GM12878 (cell line): ENCODE data around the gene REG1A. TPM values are rescaled to one million over a fixed set of nuclear protein-coding genes. Genes with fewer than 3 reads are reported as not detected.

Source experiments
- ATAC-seq: fragments of 200-7000 bp; cut with Tn5 transposase; 3 replicates; pipeline ENCODE4 v1.9.1; 2020; ENCODE audit warnings: mild to moderate bottlenecking, moderate library complexity
- BruUV-seq: library from RNA; stranded (reverse); fragments of 400-500 nt; replicated peaks from 2 replicates; lab custom pipeline; 2021; lab: Mats Ljungman, UMichigan
- CTCF ChIA-PET: fragments of 300-600 bp; sonication (Branson Sonifier 250); formaldehyde crosslinking; extraction: SDS; loops from one replicate; lab custom pipeline; 2021; ENCODE audit warnings: inconsistent platforms; lab: Yijun Ruan, JAX
- POLR2A ChIA-PET: fragments of 350-600 bp; formaldehyde crosslinking; extraction: SDS; loops from one replicate; lab custom pipeline; 2021; ENCODE audit warnings: inconsistent platforms; lab: Charles Lee
- RAD21 ChIA-PET: fragments of 300-600 bp; sonication (Branson Sonifier 250); formaldehyde crosslinking; loops from one replicate; lab custom pipeline; 2023; ENCODE audit warnings: antibody characterized with exemption; ENCODE audit not compliant: unreplicated experiment; lab: Charles Lee
- SMC1A ChIA-PET: fragments of 300-600 bp; sonication (Branson Sonifier 250); formaldehyde crosslinking; loops from one replicate; lab custom pipeline; 2023; ENCODE audit not compliant: unreplicated experiment, uncharacterized antibody; lab: Charles Lee
- DNase-seq: peaks from one replicate; pipeline ENCODE4 v3.0.0-alpha.2; 2011; ENCODE audit warnings: low read depth, low spot score
- FAIRE-seq: peaks from 3 replicates; lab custom pipeline; 2011; peaks lifted over from hg19 to GRCh38; lab: Jason Lieb, UNC
- H2AFZ ChIP-seq: 2 replicates; pipeline ENCODE4 v1.6.0; 2011; ENCODE audit warnings: low read depth, low read length, control low read depth; ENCODE audit not compliant: control insufficient read depth
- H3K27ac ChIP-seq: 2 replicates; pipeline ENCODE4 v1.5.1; 2011; ENCODE audit warnings: control low read depth; ENCODE audit not compliant: control insufficient read depth, insufficient read depth
- H3K27me3 ChIP-seq, 2 experiments: replicated peaks in 1 of 2; 2 replicates each; pipeline versions ENCODE4 v1.6.0 to v1.6.1; 2011; ENCODE audit warnings: low read length in 1 of 2; ENCODE audit not compliant: control insufficient read depth in 2 of 2, insufficient read depth in 2 of 2
- H3K36me3 ChIP-seq, 2 experiments: 2 replicates each; pipeline ENCODE4 v1.5.1; 2011; ENCODE audit warnings: low read length in 1 of 2; ENCODE audit not compliant: control insufficient read depth in 2 of 2, insufficient read depth in 2 of 2
- H3K4me1 ChIP-seq: 2 replicates; pipeline ENCODE4 v1.6.1; 2011; ENCODE audit warnings: mild to moderate bottlenecking, low read length, moderate library complexity, mixed read lengths; ENCODE audit not compliant: control insufficient read depth, insufficient read depth
- H3K4me2 ChIP-seq: 2 replicates; pipeline ENCODE4 v1.6.0; 2011; ENCODE audit warnings: control low read depth; ENCODE audit not compliant: control insufficient read depth, insufficient read depth
- H3K4me3 ChIP-seq: fragments of 200-600 bp; sonication (generic); 2 replicates; pipeline ENCODE4 v1.5.1; 2016
- H3K79me2 ChIP-seq: 2 replicates; pipeline ENCODE4 v1.6.0; 2011; ENCODE audit warnings: low read length; ENCODE audit not compliant: control insufficient read depth, insufficient read depth
- H3K9ac ChIP-seq: 2 replicates; pipeline ENCODE4 v1.8.0; 2011; ENCODE audit warnings: low read length, control low read depth, mixed read lengths; ENCODE audit not compliant: control insufficient read depth, insufficient read depth
- H3K9me3 ChIP-seq: replicated peaks from 3 replicates; pipeline ENCODE4 v1.5.1; 2011; ENCODE audit warnings: mild to moderate bottlenecking, low read length; ENCODE audit not compliant: control insufficient read depth, insufficient read depth
- H4K20me1 ChIP-seq: 2 replicates; pipeline ENCODE4 v1.6.0; 2011; ENCODE audit not compliant: control insufficient read depth, insufficient read depth
- BHLHE40 ChIP-seq, 2 experiments: fragments of 450-650 bp in 1 of 2; IDR thresholded peaks; 2 replicates each; pipeline ENCODE4 v1.6.1; 2011 to 2017; ENCODE audit warnings: low read depth in 2 of 2, borderline replicate concordance in 1 of 2, improper control_type of control experiment in 1 of 2, low read length in 1 of 2, mild to moderate bottlenecking in 1 of 2
- NR2C1 ChIP-seq: fragments of 450-650 bp; IDR thresholded peaks from 2 replicates; pipeline ENCODE4 v1.6.1; 2017; ENCODE audit warnings: antibody characterized with exemption, mild to moderate bottlenecking, moderate library complexity
- NRF1 ChIP-seq: conservative IDR thresholded peaks from 2 replicates; pipeline ENCODE4 v1.6.1; 2011; ENCODE audit warnings: mild to moderate bottlenecking, low read depth, low read length, improper control_type of control experiment
- PML ChIP-seq: IDR thresholded peaks from 2 replicates; pipeline ENCODE4 v1.6.1; 2012; ENCODE audit warnings: low read length, inconsistent platforms
- STAT3 ChIP-seq: IDR thresholded peaks from 2 replicates; pipeline ENCODE4 v1.6.1; 2011; ENCODE audit warnings: low read depth, low read length, improper control_type of control experiment
- ZNF217 ChIP-seq: fragments of 450-650 bp; IDR thresholded peaks from 2 replicates; pipeline ENCODE4 v1.6.1; 2017; ENCODE audit warnings: antibody characterized with exemption, mild to moderate bottlenecking
- WGBS: methylation state at CpG from one replicate; pipeline ENCODE4 v1.1.6; 2016; ENCODE audit warnings: low lambda C conversion rate; ENCODE audit not compliant: insufficient replicate concordance, insufficient coverage; ENCODE audit errors: missing lambda C conversion rate; 5-methylcytosine and 5-hydroxymethylcytosine counted together
- in situ Hi-C: fragments of 300-500 bp; cut with MboI; formaldehyde crosslinking; loops from 9 replicates; pipeline ENCODE4 v1.14.3; 2018; ENCODE audit warnings: mixed read lengths
- intact Hi-C: fragments of 100-400 bp; cut with micrococcal nuclease; formaldehyde crosslinking; loops from one replicate; pipeline ENCODE4 v1.14.2; 2022; ENCODE audit not compliant: unreplicated experiment
- polyA plus RNA-seq, 11 experiments: library from polyadenylated mRNA; depleted of rRNA in 4 of 11; unstranded in 6 of 11; stranded (reverse) in 5 of 11; fragments of >200 nt; fragmentation: Nextera tagmentation in 4 of 11; fragmentation: Illumina TruSeq in 1 of 11; extraction: Ambion mirVana in 4 of 11; extraction: Trizol in 1 of 11; gene quantifications; 1 replicate in 1 of 11; 2 replicates in 10 of 11; pipeline versions ENCODE4 v1.2.1 to v1.2.3, GENCODE V29; 2011 to 2016; ENCODE audit warnings: inconsistent platforms in 2 of 11, missing spikeins in 2 of 11, low read depth in 1 of 11
- total RNA-seq, 4 experiments: library from RNA; depleted of rRNA in 3 of 4; stranded (reverse); fragments of >200 nt in 3 of 4; fragmentation: Illumina TruSeq in 1 of 4; extraction: Trizol in 1 of 4; gene quantifications; 2 replicates each; pipeline versions ENCODE4 v1.2.1 to v1.2.3, GENCODE V29; 2013 to 2021
- TF ChIP-seq, protein P1 (sequence below): IDR thresholded peaks from 2 replicates; pipeline ENCODE4 v1.6.1; 2012; ENCODE audit warnings: mild to moderate bottlenecking, low read depth, low read length

The REG1A gene
- total and polyA plus RNA-seq, 10 of the 15 experiments (the other 5 are each of a cell fraction or from before 2014, with no cell fraction given) = 4.5 TPM; not detected in 9

DNA sequence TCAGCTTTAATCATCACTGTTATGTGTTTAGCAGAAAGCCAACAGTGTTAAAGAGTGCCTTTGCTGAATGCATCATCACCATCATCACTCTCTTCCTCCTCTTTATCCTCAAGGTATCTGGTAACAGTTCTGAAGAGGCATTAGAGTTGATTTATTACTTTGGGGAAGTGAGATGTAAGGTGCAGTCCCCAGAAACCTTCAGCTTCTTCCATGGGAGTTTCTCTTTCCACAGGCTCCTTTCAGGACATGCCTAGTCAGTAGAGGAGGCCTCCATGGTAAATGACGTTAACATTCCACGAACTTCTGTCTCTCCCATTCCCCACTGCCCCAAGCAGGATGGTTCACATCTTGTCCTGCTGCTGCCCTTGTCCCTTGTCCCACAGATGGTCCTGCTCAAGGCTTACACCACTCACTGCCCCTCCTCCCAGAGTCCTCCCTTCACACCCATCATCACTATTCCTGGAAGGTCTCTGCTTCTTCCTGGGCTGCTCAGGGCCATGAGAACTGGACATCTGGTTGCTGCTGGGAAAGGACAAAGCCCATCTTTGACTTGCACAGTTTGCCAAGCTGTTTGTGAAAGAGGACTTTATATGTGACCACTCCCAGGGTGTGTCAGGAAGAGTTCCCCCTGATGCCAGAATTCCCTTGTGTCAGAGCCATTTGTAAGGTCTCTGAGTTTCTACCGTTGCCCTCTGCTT, 5.3 kb upstream of the REG1A start (continued):
- no peak for TF ChIP-seq BHLHE40 (IDR thresholded peaks at IDR 0.05; ENCODE audit: borderline replicate concordance in 1 of 2, low read depth in 2 of 2, low read length in 1 of 2)
- TF ChIP-seq NRF1 = no peak
- TF ChIP-seq STAT3 = no peak
- no peak for TF ChIP-seq PML

DNA sequence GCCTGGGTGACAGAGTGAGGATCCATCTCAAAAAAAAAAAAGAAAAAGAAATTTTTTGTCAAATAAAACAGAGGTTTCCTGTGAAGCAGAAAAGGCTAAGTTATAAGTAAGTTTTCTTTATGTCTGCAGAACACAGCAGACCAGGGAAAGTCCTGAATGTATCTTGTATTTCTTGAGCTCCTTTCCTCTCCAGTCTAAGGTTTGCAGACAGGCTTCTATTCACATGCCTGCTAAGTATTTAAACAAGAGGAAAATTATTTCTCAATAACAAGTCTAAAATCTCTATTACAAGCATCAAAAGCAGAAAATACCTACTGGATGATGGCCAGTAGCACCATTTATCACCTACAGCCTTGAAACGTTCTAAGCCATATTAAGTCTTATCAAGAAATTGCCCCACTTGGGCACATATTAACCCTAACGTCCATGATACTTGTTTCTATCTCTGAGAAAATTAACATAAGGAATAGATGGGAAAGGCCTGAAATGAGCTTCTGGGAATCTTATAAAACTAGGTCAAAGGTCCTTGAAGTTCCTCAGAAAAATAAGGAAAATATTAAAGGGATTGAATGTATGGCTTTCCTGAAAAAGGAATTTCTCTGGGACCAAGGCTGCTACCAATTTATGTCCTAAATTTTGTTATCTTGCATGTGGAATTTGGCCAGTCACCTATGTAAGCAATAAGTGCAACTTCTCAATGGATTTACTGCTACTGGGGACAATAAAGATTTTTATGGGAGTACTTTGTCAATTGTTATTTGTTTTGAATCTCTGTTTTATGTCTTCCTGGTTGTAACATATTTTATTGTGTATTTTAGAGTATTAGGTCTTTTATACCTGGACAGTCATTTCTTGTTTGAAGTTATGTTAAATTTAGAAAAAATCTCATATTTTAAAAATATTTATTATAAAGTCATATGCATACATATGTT, 3.0 kb upstream of the REG1A start:
- Histone ChIP-seq H3K9me3 (no peaks in the 10 kb centered on the region), H3K9ac (no peak overlapping the region)
- ATAC-seq = no peak
- BruUV-seq = no TSS peak
- CTCF ChIA-PET = no interaction called here
- no peak for TF ChIP-seq NR2C1
- TF ChIP-seq, protein P1, sequence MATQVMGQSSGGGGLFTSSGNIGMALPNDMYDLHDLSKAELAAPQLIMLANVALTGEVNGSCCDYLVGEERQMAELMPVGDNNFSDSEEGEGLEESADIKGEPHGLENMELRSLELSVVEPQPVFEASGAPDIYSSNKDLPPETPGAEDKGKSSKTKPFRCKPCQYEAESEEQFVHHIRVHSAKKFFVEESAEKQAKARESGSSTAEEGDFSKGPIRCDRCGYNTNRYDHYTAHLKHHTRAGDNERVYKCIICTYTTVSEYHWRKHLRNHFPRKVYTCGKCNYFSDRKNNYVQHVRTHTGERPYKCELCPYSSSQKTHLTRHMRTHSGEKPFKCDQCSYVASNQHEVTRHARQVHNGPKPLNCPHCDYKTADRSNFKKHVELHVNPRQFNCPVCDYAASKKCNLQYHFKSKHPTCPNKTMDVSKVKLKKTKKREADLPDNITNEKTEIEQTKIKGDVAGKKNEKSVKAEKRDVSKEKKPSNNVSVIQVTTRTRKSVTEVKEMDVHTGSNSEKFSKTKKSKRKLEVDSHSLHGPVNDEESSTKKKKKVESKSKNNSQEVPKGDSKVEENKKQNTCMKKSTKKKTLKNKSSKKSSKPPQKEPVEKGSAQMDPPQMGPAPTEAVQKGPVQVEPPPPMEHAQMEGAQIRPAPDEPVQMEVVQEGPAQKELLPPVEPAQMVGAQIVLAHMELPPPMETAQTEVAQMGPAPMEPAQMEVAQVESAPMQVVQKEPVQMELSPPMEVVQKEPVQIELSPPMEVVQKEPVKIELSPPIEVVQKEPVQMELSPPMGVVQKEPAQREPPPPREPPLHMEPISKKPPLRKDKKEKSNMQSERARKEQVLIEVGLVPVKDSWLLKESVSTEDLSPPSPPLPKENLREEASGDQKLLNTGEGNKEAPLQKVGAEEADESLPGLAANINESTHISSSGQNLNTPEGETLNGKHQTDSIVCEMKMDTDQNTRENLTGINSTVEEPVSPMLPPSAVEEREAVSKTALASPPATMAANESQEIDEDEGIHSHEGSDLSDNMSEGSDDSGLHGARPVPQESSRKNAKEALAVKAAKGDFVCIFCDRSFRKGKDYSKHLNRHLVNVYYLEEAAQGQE = no peak
- TF ChIP-seq ZNF217 = no peak
- TF ChIP-seq, all 136 proteins: peak for 0
- SMC1A ChIA-PET = interaction anchor here (0.7 kb wide), 1 partner anchor 228 kb away, joined by 4 read pairs; no protein-coding TSS in a partner anchor
- DNase-seq = no peak
- Histone ChIP-seq H3K27ac (no peak overlapping the region), H3K4me3 (no peak overlapping the region), H3K4me1 (no peaks in the 10 kb centered on the region), H3K79me2 (no peaks in the 10 kb centered on the region), H2AFZ (no peak overlapping the region), H3K27me3 (no peaks in the 10 kb centered on the region), H3K36me3 (no peaks in the 10 kb centered on the region), H4K20me1 (no peaks in the 10 kb centered on the region), H3K4me2 (no peak overlapping the region)
- RAD21 ChIA-PET = no interaction called here
- POLR2A ChIA-PET = no interaction called here
- in situ Hi-C loops = no loop called here
- intact Hi-C loops = no loop called here
- WGBS = 3% methylated on average over 2 of the region's 2 CpGs
- no peak for FAIRE-seq
